HL-60 (cell line): ENCODE results near the gene ZNF600.
"Not testable (repeated sequence)": the region's sequence is repeated elsewhere in the genome, so short reads cannot be mapped to it uniquely, and the experiment has no call there.

Source experiments
- GABPA ChIP-seq: IDR thresholded peaks from 2 replicates; pipeline ENCODE4 v1.6.1; 2012; ENCODE audit warnings: low read depth
- POLR2AphosphoS5 ChIP-seq: IDR thresholded peaks from 2 replicates; pipeline ENCODE4 v1.6.1; 2012; ENCODE audit warnings: low read depth
- SPI1 ChIP-seq: IDR thresholded peaks from 2 replicates; pipeline ENCODE4 v1.6.1; 2012; ENCODE audit warnings: low read depth, mild to moderate bottlenecking, borderline replicate concordance
- TF ChIP-seq, protein P1 (sequence below): IDR thresholded peaks from one replicate; pipeline ENCODE4 v1.5.1; 2011; ENCODE audit warnings: low read length, control low read depth, inconsistent platforms; ENCODE audit not compliant: insufficient read depth
- TF ChIP-seq, protein P2 (sequence below): IDR thresholded peaks from 2 replicates; pipeline ENCODE4 v1.6.1; 2012; ENCODE audit warnings: low read depth; ENCODE audit not compliant: insufficient replicate concordance

DNA sequence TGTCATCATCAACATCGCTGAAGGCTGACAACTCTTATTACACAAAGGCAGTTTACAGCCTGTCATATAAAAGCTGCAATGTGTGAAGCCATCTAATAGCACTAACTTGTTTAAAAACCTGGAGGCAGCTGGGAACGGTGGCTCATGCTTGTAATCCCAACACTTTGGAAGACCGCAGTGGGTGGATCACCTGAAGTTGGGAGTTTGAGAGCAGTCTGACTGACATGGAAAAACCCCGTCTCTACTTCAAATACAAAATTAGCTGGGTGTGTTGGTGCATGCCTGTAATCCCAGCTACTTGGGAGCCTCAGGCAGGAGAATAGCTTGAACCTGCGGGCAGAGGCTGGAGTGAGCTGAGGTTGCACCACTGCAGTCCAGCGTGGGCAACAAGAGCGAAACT lies 43.3 kb upstream of the ZNF600 start:
- not testable (repeated sequence) for TF ChIP-seq POLR2AphosphoS5, SPI1, GABPA
- TF ChIP-seq, protein P1, sequence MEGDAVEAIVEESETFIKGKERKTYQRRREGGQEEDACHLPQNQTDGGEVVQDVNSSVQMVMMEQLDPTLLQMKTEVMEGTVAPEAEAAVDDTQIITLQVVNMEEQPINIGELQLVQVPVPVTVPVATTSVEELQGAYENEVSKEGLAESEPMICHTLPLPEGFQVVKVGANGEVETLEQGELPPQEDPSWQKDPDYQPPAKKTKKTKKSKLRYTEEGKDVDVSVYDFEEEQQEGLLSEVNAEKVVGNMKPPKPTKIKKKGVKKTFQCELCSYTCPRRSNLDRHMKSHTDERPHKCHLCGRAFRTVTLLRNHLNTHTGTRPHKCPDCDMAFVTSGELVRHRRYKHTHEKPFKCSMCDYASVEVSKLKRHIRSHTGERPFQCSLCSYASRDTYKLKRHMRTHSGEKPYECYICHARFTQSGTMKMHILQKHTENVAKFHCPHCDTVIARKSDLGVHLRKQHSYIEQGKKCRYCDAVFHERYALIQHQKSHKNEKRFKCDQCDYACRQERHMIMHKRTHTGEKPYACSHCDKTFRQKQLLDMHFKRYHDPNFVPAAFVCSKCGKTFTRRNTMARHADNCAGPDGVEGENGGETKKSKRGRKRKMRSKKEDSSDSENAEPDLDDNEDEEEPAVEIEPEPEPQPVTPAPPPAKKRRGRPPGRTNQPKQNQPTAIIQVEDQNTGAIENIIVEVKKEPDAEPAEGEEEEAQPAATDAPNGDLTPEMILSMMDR: not testable (repeated sequence)
- TF ChIP-seq, protein P2, sequence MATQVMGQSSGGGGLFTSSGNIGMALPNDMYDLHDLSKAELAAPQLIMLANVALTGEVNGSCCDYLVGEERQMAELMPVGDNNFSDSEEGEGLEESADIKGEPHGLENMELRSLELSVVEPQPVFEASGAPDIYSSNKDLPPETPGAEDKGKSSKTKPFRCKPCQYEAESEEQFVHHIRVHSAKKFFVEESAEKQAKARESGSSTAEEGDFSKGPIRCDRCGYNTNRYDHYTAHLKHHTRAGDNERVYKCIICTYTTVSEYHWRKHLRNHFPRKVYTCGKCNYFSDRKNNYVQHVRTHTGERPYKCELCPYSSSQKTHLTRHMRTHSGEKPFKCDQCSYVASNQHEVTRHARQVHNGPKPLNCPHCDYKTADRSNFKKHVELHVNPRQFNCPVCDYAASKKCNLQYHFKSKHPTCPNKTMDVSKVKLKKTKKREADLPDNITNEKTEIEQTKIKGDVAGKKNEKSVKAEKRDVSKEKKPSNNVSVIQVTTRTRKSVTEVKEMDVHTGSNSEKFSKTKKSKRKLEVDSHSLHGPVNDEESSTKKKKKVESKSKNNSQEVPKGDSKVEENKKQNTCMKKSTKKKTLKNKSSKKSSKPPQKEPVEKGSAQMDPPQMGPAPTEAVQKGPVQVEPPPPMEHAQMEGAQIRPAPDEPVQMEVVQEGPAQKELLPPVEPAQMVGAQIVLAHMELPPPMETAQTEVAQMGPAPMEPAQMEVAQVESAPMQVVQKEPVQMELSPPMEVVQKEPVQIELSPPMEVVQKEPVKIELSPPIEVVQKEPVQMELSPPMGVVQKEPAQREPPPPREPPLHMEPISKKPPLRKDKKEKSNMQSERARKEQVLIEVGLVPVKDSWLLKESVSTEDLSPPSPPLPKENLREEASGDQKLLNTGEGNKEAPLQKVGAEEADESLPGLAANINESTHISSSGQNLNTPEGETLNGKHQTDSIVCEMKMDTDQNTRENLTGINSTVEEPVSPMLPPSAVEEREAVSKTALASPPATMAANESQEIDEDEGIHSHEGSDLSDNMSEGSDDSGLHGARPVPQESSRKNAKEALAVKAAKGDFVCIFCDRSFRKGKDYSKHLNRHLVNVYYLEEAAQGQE: not testable (repeated sequence)
